NCI-H526 (cell line): Measurements from ENCODE around the gene SPDYE5.
A peak's percentile ranks its signal among the peaks of the same experiment; 100 is the strongest.
"Not testable (repeated sequence)": the region's sequence is repeated elsewhere in the genome, so short reads cannot be mapped to it uniquely, and the experiment has no call there.

Source experiments
- DNase-seq, 2 experiments: peaks; one replicate each; lab custom pipeline; 2025; lab: John Stamatoyannopoulos, UW

The SPDYE5 gene

GRCh38 chr7:75492020-75492419 lies at the start of gene SPDYE5:
SPDYE5 (plus strand) TSS chr7:75492320; CDS start chr7:75494048, 1,728 bp downstream.
- DNase-seq: not testable (repeated sequence)

GRCh38 chr7:75442465-75443111 lies 49.5 kb upstream of the SPDYE5 start:
- DNase-seq: not testable (repeated sequence)

DNA sequence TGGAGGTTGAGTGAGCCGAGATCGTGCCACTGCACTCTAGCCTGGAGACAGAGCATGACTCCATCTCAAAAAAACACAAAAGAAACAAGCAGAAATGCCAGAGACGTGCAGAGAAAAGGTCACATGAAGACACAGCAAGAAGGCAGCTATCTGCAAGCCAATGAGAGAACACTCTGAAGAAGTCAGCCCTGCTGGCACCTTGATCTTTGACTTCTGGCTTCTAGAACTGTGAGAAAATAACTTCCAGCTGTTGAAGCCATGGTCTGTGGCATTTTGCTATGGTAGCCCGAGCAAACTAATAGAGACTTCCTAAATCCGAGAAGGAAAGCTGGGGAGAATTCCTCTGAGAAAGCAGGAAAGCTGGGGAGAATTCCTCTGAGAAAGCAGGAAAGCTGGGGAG lies 42.2 kb upstream of the SPDYE5 start:
- not testable (repeated sequence) for DNase-seq

DNA sequence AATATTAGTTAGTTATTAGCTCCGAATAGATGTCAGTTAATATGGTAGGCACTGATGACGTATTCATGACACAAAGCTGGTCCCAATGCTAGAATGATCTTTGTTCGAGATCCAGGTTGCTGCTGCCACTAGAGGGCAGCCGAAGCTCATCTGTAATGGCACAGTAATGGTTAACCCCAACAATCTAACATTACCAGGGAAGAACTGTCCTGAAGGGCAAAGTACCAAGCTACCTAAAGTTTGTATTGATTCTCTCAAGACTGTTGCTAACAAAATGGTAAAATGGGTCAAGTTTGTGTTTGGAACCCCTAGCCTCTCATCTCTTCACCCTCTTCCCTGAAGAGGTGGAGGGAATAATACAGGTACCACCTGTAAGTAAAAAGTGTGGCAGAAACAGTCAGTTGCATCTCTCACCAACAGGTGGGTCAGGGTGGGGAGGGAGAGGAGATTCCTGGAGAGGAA lies 39.6 kb upstream of the SPDYE5 start:
- DNase-seq: not testable (repeated sequence)

DNA sequence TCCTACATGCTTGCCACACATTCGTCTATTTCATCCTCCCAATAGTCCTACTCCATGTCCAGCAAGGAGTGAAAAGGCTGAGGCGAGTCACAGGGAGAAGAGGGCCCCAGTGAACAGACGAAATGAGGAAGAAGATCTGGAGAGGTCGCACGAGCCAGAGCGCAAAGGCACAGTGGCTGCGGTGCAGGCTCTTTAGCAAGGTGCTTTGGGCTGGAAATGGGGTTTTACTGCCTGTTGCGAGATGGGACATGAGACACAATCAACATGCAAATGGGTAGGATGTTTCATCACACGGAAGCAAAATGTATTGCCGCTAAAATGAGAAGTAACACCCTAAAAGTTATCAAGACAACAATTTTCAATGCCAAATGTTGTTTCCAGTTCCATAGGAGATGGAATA lies 35.7 kb upstream of the SPDYE5 start:
- DNase-seq: not testable (repeated sequence)

DNA sequence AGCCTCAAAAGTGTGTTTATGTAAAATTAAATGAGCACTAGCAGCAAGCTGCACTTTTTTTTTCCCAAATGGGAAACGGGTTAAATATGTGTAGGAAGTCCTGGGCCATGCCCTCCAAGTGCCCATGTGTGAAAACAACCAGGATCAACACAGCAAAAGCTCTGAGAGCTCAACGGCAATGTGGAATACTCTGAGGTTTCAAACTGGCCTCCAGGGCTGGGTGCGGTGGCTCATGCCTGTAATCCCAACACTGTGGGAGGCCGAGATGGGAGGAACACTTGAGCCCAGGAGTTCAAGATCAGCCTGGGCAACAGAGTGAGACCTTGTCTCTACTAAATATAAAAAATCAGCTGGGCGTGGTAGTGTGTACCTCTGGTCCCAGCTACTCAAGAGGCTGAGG lies 34.1 kb upstream of the SPDYE5 start:
- DNase-seq: not testable (repeated sequence)

- DNase-seq: not testable (repeated sequence)
Observed at GRCh38 chr7:75460541-75460940, 31.6 kb upstream of the SPDYE5 start.

- not testable (repeated sequence) for DNase-seq
Observed at GRCh38 chr7:75470166-75470565, 22.0 kb upstream of the SPDYE5 start.

DNA sequence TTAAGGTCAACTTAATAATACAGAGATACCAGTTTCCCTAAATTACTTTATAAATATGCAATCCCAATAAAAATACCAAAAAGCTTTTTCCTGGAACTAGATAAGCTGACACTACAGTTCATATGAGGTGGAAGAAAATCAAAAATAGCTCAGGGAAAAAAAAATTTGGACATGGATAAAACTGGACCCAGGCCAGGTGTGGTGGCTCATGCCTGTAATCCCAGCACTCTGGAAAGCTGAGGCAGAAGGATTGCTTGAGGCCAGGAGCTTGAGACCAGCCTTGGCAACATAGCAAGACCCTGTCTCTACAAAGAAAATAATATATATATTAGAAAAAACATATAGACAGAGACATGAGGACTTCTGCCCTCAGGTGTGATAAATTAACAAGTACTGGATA lies 14.7 kb upstream of the SPDYE5 start:
- not testable (repeated sequence) for DNase-seq

- DNase-seq: not testable (repeated sequence)
Observed at GRCh38 chr7:75480313-75480712, 11.8 kb upstream of the SPDYE5 start.

DNA sequence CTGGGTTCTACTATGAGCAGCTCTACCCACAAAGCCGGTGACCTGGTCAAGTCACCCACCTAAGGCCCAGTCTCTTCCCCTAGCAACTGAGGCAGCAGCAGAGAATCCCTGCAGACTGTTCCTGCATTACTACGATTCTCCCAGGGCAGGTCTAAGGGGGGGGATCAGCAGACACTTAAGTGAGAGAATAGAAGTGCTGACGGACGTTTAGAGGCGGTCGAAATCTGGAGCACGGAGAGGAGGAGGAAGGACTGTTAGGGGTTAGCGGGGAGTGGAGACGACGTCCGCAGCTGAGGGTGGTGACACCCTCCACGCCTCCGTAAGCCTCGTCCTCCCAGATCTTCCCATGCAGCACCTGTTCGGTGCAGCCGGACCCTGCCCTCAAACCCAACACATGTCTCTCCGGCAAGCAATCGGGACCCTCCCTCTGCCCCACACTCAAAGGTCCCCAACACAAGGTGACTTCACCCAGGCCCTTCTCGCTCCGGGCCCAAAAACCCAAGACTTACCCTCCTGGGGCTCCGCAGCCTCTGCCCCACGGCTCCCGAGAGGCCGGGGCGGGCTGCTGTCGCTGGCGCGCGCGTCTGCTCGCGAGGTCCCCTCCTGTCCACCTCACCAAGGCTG lies 6.7 kb upstream of the SPDYE5 start:
- DNase-seq: not testable (repeated sequence)

GRCh38 chr7:75485979-75486643 lies 6.0 kb upstream of the SPDYE5 start, which contains the start of gene POM121C:
POM121C (minus strand) TSS chr7:75486299; CDS start chr7:75441496, 44,803 bp downstream.
- peak; percentile 85 to 93 for DNase-seq

- not testable (repeated sequence) for DNase-seq
Observed at GRCh38 chr7:75509033-75509432, 16.9 kb downstream of the SPDYE5 start.

GRCh38 chr7:75518842-75519241 lies 26.7 kb downstream of the SPDYE5 start:
- not testable (repeated sequence) for DNase-seq

GRCh38 chr7:75521727-75522126 lies 29.6 kb downstream of the SPDYE5 start:
- DNase-seq: not testable (repeated sequence)

DNA sequence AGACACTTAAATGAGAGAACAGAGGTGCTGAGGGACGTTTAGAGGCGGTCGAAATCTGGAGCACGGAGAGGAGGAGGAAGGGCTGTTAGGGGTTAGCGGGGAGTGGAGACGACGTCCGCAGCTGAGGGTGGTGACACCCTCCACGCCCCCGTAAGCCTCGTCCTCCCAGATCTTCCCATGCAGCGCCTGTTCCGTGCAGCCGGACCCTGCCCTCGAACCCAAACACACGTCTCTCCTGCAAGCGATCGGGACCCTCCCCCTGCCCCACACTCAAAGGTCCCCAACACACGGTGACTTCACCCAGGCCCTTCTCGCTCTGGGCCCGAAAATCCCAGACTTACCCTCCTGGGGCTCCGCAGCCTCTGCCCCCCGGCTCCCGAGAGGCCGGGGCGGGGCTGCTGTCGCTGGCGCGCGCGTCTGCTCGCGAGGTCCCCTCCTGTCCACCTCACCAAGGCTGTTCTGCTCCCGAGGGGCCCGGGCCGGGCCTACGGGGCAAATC lies 35.2 kb downstream of the SPDYE5 start:
- peak; percentile 15 to 33 for DNase-seq

GRCh38 chr7:75531359-75531821 lies 39.3 kb downstream of the SPDYE5 start:
- no peak for DNase-seq

DNA sequence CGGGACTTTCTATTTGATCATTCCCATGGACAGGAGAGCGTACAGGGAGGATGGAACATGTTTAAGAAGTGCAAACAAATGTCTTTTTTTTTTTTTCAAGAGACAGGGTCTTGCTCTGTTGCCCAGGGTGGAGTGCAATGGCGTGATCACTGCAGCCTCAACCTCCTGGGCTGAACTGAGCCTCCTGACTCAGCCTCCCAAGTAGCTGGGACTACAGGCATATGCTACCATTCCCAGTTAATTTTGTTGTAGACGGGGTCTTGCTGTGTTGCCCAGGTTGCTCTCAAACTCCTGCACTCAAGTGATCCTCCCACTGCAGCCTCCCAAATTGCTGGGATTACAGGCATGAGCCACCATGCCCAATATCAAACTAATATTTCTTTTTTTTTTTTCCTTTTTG lies 40.5 kb downstream of the SPDYE5 start:
- no peak for DNase-seq

GRCh38 chr7:75533926-75534325 lies 41.8 kb downstream of the SPDYE5 start:
- DNase-seq: no peak

GRCh38 chr7:75534727-75535307 lies 42.7 kb downstream of the SPDYE5 start:
- DNase-seq: no peak

DNA sequence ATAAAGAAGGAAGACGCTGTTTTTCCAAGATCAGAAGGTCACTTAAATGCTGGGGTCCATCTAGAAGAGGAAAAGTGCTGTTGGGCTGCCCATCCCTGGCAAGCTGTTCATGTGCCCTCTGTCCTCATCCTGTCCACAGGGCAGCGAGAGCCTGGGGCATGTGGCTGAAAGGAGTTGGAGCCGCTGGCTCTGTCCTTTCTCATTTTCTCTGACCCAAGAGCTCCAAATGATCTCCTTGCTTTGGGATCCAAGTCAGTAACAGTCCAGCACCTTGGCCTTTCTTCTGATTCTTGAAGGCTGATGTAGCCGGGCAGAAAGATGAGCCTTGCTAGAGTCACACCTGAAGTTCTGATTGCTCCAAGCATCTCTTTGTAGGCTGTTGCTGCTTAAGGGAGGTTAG lies 44.4 kb downstream of the SPDYE5 start:
- DNase-seq: no peak

- no peak for DNase-seq
Observed at GRCh38 chr7:75536940-75537538, 44.9 kb downstream of the SPDYE5 start.
